Measurements from ENCODE around the gene PHYH. TPM values are rescaled to one million over a fixed set of nuclear protein-coding genes. Genes with fewer than 3 reads are reported as not detected.
"Not testable (repeated sequence)": the region's sequence is repeated elsewhere in the genome, so short reads cannot be mapped to it uniquely, and the experiment has no call there.

The PHYH gene
- total RNA-seq, 1 experiment from 2014 or later = 52.3 TPM

DNA sequence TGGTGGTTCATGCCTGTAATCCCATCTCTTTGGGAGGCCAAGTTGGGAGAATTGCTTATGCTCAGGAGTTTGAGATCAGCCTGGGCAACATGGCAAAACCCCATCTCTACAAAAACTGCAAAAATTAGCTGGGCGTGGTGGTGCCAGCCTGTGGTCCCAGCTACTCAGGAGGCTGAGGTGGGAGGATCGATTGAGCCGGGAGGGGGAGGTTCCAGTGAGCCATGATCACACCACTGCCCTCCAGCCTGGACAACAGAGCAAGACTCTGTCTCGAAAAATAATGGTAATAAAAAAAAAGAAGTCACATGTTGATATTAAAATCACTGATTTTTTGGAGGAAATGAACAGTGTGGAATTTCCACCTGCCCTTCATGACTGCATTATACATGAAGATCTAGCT, 15.8 kb downstream of the PHYH start:
- no TSS peak for BruUV-seq (replicated peaks)
- H3K4me3 ChIP-seq (ENCODE audit: low read depth, low read length) = no peak overlapping the region
- TF ChIP-seq, protein P1, sequence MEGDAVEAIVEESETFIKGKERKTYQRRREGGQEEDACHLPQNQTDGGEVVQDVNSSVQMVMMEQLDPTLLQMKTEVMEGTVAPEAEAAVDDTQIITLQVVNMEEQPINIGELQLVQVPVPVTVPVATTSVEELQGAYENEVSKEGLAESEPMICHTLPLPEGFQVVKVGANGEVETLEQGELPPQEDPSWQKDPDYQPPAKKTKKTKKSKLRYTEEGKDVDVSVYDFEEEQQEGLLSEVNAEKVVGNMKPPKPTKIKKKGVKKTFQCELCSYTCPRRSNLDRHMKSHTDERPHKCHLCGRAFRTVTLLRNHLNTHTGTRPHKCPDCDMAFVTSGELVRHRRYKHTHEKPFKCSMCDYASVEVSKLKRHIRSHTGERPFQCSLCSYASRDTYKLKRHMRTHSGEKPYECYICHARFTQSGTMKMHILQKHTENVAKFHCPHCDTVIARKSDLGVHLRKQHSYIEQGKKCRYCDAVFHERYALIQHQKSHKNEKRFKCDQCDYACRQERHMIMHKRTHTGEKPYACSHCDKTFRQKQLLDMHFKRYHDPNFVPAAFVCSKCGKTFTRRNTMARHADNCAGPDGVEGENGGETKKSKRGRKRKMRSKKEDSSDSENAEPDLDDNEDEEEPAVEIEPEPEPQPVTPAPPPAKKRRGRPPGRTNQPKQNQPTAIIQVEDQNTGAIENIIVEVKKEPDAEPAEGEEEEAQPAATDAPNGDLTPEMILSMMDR (IDR thresholded peaks at IDR 0.05; ENCODE audit: insufficient read depth in 1 of 2, low read depth in 1 of 2, low read length in 1 of 2, severe bottlenecking in 1 of 2, unreplicated experiment in 1 of 2) = no peak
- no peaks in the 10 kb centered on the region for H3K9me3 Mint-ChIP-seq (ENCODE audit: unreplicated experiment)
- ChIA-PET CTCF (interaction anchor here (2.4 kb wide), 1 partner anchor 18 kb away, joined by 7 read pairs; no protein-coding TSS in a partner anchor), POLR2A (no interaction called here)
- no peaks in the 10 kb centered on the region for H3K9me3 ChIP-seq
- H3K4me1 Mint-ChIP-seq (ENCODE audit: low read depth, unreplicated experiment) = no peaks in the 10 kb centered on the region
- no peaks in the 10 kb centered on the region for H3K36me3 Mint-ChIP-seq (ENCODE audit: insufficient read depth, unreplicated experiment)
- H3K4me3 Mint-ChIP-seq (ENCODE audit: unreplicated experiment) = no peak overlapping the region
- H3K36me3 ChIP-seq (ENCODE audit: control insufficient read depth, insufficient read depth, low read length) = no peaks in the 10 kb centered on the region; the same call in 1 of the 2 replicates
- intact Hi-C loops (cut with micrococcal nuclease; ENCODE audit: unreplicated experiment) = no loop called here
- H3K27me3 Mint-ChIP-seq (ENCODE audit: insufficient read depth, unreplicated experiment) = no peaks in the 10 kb centered on the region
- H3K4me1 ChIP-seq = peaks cover 13% of the 10 kb centered on the region
- DNase-seq = no peak
- no peaks in the 10 kb centered on the region for H3K27me3 ChIP-seq (replicated peaks; ENCODE audit: control insufficient read depth, insufficient read depth, low read length)
- H3K27ac Mint-ChIP-seq (ENCODE audit: unreplicated experiment) = no peak overlapping the region

GRCh38 chr10:13282348-13282747, 17.5 kb downstream of the PHYH start:
- DNase-seq; H3K4me1 Mint-ChIP-seq (ENCODE audit: low read depth, unreplicated experiment); H3K27me3 Mint-ChIP-seq (ENCODE audit: insufficient read depth, unreplicated experiment); H3K36me3 Mint-ChIP-seq (ENCODE audit: insufficient read depth, unreplicated experiment); H3K36me3 ChIP-seq (ENCODE audit: control insufficient read depth, insufficient read depth, low read length); intact Hi-C loops (cut with micrococcal nuclease; ENCODE audit: unreplicated experiment); H3K9me3 ChIP-seq; BruUV-seq (replicated peaks); H3K9me3 Mint-ChIP-seq (ENCODE audit: unreplicated experiment); H3K27me3 ChIP-seq (replicated peaks; ENCODE audit: control insufficient read depth, insufficient read depth, low read length); H3K4me3 ChIP-seq (ENCODE audit: low read depth, low read length); H3K27ac Mint-ChIP-seq (ENCODE audit: unreplicated experiment); H3K4me3 Mint-ChIP-seq (ENCODE audit: unreplicated experiment): not testable (repeated sequence)
- ChIA-PET CTCF (interaction anchor here (0.6 to 0.7 kb wide), 2 partner anchors 108 to 157 kb away, joined by 3 read pairs; no protein-coding TSS in a partner anchor), POLR2A (interaction anchor here (0.7 kb wide), 1 partner anchor 118 kb away, joined by 4 read pairs; no protein-coding TSS in a partner anchor)
- H3K4me1 ChIP-seq = peaks cover 13% of the 10 kb centered on the region

DNA sequence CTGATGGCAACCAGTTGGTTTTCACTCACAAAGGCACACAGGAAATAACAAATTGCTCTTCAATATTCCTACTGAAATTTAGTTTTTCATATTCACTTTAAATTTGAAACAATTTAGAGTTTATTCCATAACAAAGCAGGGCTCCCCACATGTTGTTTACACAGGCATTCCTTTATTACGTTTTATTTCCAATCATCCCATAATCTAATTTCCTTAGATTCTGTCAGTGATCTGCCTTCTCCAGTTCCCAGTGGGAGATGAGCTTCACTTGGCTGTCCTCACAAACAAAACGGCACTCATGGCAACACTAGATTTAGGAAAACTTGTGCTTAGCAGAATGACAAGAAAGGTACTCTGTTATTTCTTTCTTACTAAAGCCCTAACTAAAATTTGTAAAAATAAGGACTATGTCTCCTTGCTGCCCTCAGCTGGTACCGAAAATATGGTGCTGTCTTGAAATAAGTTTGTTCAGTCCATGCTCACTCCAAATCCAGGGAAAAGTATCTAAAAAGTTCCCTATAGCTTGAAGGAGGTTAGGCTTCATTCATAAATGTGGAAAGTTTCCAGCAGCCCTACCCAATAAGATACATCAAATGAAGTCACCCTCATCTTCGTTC, 23.0 kb downstream of the PHYH start:
- intact Hi-C loops (cut with micrococcal nuclease; ENCODE audit: unreplicated experiment) = no loop called here
- ChIA-PET POLR2A (interaction anchor here (0.7 kb wide), 1 partner anchor 1602 kb away, joined by 11 read pairs; no protein-coding TSS in a partner anchor), CTCF (interaction anchor here (0.6 to 1.3 kb wide), 4 partner anchors 23 to 828 kb away, joined by 3 to 4 read pairs (median 4); partner anchors contain the start of gene PHYH)
- TF ChIP-seq, protein P1 (IDR thresholded peaks at IDR 0.05; ENCODE audit: insufficient read depth in 1 of 2, low read depth in 1 of 2, low read length in 1 of 2, severe bottlenecking in 1 of 2, unreplicated experiment in 1 of 2) = peak in 1 of 2 experiments; percentile 6
- Mint-ChIP-seq H3K27me3 (ENCODE audit: insufficient read depth, unreplicated experiment) (no peaks in the 10 kb centered on the region), H3K27ac (ENCODE audit: unreplicated experiment) (no peak overlapping the region), H3K36me3 (ENCODE audit: insufficient read depth, unreplicated experiment) (no peaks in the 10 kb centered on the region), H3K4me1 (ENCODE audit: low read depth, unreplicated experiment) (no peaks in the 10 kb centered on the region), H3K9me3 (ENCODE audit: unreplicated experiment) (no peaks in the 10 kb centered on the region), H3K4me3 (ENCODE audit: unreplicated experiment) (no peak overlapping the region)
- DNase-seq = no peak
- no peaks in the 10 kb centered on the region for H3K36me3 ChIP-seq (ENCODE audit: control insufficient read depth, insufficient read depth, low read length)
- BruUV-seq (replicated peaks) = no TSS peak
- H3K27me3 ChIP-seq (replicated peaks; ENCODE audit: control insufficient read depth, insufficient read depth, low read length) = no peaks in the 10 kb centered on the region
- no peak overlapping the region for H3K4me3 ChIP-seq (ENCODE audit: low read depth, low read length)
- no peaks in the 10 kb centered on the region for H3K9me3 ChIP-seq
- H3K4me1 ChIP-seq = no peaks in the 10 kb centered on the region

DNA sequence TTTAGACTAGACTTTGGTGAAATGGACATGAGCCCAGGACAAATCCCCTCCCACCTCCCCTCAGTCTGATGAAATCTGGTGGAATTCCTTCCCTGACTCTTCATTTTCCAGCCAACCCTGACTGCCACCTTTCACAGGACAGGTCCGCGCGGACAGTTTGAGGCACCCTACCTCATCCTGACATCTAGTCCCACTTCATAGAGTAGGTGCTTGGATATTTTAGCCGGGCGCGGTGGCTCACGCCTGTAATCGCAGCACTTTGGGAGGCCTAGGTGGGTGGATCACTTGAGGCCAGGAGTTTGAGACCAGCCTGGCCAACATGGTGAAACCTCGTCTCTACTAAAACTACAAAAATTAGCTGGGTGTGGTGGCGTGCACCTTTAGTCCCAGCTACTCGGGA, 23.7 kb downstream of the PHYH start:
- H3K4me1 Mint-ChIP-seq (ENCODE audit: low read depth, unreplicated experiment); H3K27me3 Mint-ChIP-seq (ENCODE audit: insufficient read depth, unreplicated experiment); intact Hi-C loops (cut with micrococcal nuclease; ENCODE audit: unreplicated experiment); H3K36me3 Mint-ChIP-seq (ENCODE audit: insufficient read depth, unreplicated experiment); H3K27me3 ChIP-seq (replicated peaks; ENCODE audit: control insufficient read depth, insufficient read depth, low read length); H3K4me3 Mint-ChIP-seq (ENCODE audit: unreplicated experiment); DNase-seq; H3K4me3 ChIP-seq (ENCODE audit: low read depth, low read length); H3K9me3 ChIP-seq; CTCF ChIA-PET; H3K9me3 Mint-ChIP-seq (ENCODE audit: unreplicated experiment); H3K4me1 ChIP-seq; H3K27ac Mint-ChIP-seq (ENCODE audit: unreplicated experiment); BruUV-seq (replicated peaks); H3K36me3 ChIP-seq (ENCODE audit: control insufficient read depth, insufficient read depth, low read length): not testable (repeated sequence)
- POLR2A ChIA-PET = interaction anchor here (0.7 kb wide), 1 partner anchor 46 kb away, joined by 3 read pairs; no protein-coding TSS in a partner anchor

Measured in Caco-2 (cell line).